ENCODE results near the gene USP15.

USP15 gene

GRCh38 chr12:62284749-62285148 lies 24.5 kb downstream of the USP15 start:
- no peak for DNase-seq (ENCODE audit: low spot score)

GRCh38 chr12:62285284-62285683 lies 25.1 kb downstream of the USP15 start:
- no peak for DNase-seq (ENCODE audit: low spot score)

- no peak for DNase-seq (ENCODE audit: low spot score)
Observed at GRCh38 chr12:62288328-62288727, 28.1 kb downstream of the USP15 start.

GRCh38 chr12:62290846-62291245 lies 30.6 kb downstream of the USP15 start:
- no peak for DNase-seq (ENCODE audit: low spot score)

GRCh38 chr12:62291864-62292760 lies 31.9 kb downstream of the USP15 start:
- DNase-seq (ENCODE audit: low spot score) = no peak

- DNase-seq (ENCODE audit: low spot score) = no peak
Observed at GRCh38 chr12:62292761-62293344, 32.6 kb downstream of the USP15 start.

- DNase-seq (ENCODE audit: low spot score) = no peak
Observed at GRCh38 chr12:62294378-62294777, 34.2 kb downstream of the USP15 start.

- no peak for DNase-seq (ENCODE audit: low spot score)
Observed at GRCh38 chr12:62296001-62296400, 35.8 kb downstream of the USP15 start.

- no peak for DNase-seq (ENCODE audit: low spot score)
Observed at GRCh38 chr12:62297321-62297720, 37.1 kb downstream of the USP15 start.

GRCh38 chr12:62299617-62300016 lies 39.4 kb downstream of the USP15 start:
- no peak for DNase-seq (ENCODE audit: low spot score)

GRCh38 chr12:62301080-62301798 lies 41.0 kb downstream of the USP15 start:
- DNase-seq (ENCODE audit: low spot score) = no peak

- DNase-seq (ENCODE audit: low spot score) = no peak
Observed at GRCh38 chr12:62301799-62302133, 41.6 kb downstream of the USP15 start.

GRCh38 chr12:62304560-62304959 lies 44.4 kb downstream of the USP15 start:
- no peak for DNase-seq (ENCODE audit: low spot score)

GRCh38 chr12:62305778-62306177 lies 45.6 kb downstream of the USP15 start:
- no peak for DNase-seq (ENCODE audit: low spot score)

- DNase-seq (ENCODE audit: low spot score) = no peak
Observed at GRCh38 chr12:62306569-62307530, 46.6 kb downstream of the USP15 start.

- no peak for DNase-seq (ENCODE audit: low spot score)
Observed at GRCh38 chr12:62308201-62308600, 48.0 kb downstream of the USP15 start.

GRCh38 chr12:62313727-62314380 lies 53.6 kb downstream of the USP15 start:
- DNase-seq (ENCODE audit: low spot score) = no peak

- no peak for DNase-seq (ENCODE audit: low spot score)
Observed at GRCh38 chr12:62317017-62317416, 56.8 kb downstream of the USP15 start.

- no peak for DNase-seq (ENCODE audit: low spot score)
Observed at GRCh38 chr12:62319058-62319457, 58.9 kb downstream of the USP15 start.

GRCh38 chr12:62320054-62320453 lies 59.9 kb downstream of the USP15 start:
- no peak for DNase-seq (ENCODE audit: low spot score)

- DNase-seq (ENCODE audit: low spot score) = no peak
Observed at GRCh38 chr12:62323386-62323785, 63.2 kb downstream of the USP15 start.
